ENCODE measurements around the gene COPB2.

COPB2 gene

DNA sequence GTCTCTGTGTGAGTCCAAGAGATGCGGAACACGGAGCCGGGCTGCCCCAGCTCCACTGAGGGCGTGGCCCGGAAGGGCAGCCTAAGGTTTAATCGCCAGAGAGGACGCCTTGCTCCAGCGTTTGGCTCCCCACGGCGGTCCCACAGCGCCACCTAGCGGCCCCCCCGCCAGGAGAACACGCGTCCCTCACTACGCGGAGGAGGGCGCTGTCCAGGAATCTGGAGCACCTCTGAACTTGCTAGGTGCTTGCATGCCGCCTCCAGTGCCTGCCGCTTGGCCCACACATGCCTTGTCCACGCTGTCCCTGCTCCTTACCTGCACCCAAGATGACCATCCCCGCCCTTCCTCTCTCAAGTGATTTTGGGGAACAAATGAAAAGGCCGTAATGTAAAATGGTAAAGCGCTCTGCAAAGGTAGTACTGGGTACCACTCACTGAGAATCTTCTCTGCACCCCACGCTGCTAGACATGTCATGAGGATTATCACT, 60.0 kb downstream of the COPB2 start:
- in situ Hi-C loops (cut with MboI; ENCODE audit: low sequenced_read_pairs) = no loop called here

DNA sequence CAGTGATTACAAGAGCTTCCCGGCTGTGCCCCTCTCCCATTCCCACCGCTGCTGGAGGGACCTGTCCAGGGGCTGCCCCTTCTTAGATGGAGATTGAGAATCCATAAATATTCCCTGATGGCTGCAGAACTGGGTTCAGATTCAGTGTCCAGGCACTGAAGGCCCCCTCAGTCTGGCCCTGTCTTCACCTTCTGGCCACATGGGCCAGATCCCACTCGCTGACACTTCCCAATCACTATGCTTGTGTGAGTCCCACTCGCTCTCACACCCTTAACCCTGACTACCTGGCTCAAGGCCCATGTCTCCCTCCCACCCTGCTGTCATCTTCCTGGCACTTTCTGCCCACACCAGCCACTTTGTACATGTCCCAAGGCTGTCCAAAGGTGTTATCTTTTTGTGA, 61.1 kb downstream of the COPB2 start:
- in situ Hi-C loops (cut with MboI; ENCODE audit: low sequenced_read_pairs) = no loop called here

DNA sequence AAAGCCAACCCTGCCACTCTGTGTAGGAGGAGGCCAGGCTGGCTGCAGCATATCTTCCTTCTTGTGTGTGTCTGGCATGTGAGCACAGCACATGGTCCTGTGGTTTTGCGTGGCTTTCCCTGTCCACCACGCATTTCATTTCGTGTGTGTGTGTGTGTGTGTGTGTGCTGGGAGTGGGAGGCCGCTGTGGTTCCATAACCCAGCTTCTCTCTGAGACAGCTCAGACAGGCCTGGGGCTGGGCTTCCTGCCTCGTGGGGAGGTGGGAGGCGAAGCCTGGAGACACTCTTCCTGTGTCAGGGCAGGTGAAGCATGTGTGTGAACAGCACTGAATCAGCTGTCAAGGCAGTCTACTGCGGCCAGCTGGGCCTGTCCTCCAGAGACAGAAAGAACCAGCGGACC, 61.6 kb downstream of the COPB2 start:
- in situ Hi-C loops (cut with MboI; ENCODE audit: low sequenced_read_pairs) = no loop called here

DNA sequence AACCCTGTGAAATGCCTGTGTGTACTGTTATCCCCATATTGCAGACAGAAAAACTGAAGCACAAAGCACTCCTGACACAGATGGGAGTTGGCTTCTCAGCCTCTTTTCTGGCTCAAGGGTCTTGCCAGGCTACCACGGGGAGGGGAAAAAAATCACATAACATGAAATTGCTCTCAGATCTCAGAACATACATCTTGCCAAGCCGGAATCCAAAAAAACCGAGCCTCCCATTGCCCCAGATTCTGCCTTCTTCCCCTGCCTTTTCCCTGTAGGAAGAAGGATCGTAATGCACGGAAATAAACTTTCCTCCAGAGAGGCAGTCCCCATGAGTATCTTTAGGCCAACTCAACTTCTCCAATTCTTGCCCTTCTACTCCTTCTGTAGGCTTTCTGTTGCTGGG, 62.2 kb downstream of the COPB2 start:
- in situ Hi-C loops (cut with MboI; ENCODE audit: low sequenced_read_pairs) = no loop called here

DNA sequence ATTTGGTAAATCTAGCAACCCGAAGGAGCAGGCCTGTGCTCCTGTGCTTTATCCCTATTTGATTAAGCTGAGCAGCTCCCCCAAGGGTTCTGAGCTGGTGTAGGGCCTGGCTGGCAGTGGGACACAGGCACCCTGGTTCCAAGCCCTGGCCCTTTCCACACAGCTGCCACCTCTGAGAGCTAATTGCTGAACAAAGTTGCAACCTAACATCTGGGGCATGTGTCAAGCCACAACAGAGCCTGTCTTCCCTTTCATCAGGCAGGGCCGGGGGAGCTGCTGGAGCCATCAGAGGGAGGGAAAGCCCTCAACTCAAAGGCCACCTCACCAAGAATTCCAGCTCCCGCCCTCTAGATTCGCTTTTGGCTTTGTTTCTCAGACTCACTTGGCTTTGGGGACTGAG, 62.7 kb downstream of the COPB2 start:
- in situ Hi-C loops (cut with MboI; ENCODE audit: low sequenced_read_pairs) = no loop called here

DNA sequence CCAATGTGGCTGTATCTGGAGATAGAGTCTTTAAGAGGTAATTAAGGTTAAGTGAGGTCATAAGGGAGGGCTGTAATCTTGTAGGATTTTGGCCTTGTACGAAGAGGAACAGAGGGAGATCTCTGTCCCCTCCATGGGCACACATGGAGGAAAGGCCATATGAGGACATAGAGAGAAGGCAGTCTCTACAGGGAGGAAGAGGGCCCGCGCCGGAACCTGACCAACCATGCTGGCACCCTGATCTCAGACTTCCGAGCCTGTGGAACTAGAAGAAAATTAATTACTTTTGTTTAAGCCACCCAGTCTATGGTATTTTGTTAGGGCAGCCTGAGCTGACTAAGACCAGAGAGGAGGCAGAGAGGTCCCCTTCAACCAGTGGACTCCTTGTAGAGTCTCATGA, 63.3 kb downstream of the COPB2 start:
- in situ Hi-C loops (cut with MboI; ENCODE audit: low sequenced_read_pairs) = no loop called here

DNA sequence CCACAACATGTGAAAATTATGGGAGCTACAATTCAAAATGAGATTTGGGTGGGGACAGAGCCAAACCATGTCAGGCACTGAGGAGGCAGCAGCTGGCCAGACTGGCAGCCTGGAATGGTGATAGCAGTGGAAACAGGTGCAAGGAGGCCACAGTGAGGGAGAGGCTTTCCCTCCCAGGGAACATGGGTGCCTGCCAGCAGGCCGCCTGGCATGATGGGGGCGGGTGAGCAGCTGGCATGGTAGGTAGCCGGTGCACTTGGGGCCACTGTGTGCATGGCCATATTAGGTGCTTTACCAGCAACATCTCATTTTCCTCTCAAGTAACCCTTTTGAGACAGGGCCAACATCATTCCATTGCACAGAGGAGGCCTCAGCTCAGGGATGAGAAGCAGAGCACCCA, 63.9 kb downstream of the COPB2 start:
- in situ Hi-C loops (cut with MboI; ENCODE audit: low sequenced_read_pairs) = no loop called here

DNA sequence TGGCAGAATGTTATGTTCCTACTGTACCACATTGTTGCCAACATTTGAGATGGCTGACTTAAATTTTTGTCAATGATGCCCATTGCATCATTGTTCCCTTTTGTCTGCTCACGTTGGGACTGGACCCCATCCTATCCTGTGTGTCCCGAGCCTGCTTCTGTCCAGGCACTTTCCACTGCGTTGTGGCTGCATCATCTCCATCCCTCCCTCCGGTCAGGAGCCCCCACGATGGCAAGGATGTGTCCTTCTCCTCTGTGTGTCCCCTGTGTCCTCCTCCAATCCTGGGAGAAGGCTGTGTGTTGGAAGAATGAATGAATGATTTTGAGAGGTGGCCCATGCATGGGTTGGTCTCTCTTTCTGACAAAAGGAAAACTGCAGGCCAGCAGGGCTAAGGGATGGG, 65.0 kb downstream of the COPB2 start:
- in situ Hi-C loops (cut with MboI; ENCODE audit: low sequenced_read_pairs) = loop anchor here (25.0 kb wide), 1 partner anchor 387 kb away; the partner anchor contains the start of genes FOXL2 and FOXL2NB

DNA sequence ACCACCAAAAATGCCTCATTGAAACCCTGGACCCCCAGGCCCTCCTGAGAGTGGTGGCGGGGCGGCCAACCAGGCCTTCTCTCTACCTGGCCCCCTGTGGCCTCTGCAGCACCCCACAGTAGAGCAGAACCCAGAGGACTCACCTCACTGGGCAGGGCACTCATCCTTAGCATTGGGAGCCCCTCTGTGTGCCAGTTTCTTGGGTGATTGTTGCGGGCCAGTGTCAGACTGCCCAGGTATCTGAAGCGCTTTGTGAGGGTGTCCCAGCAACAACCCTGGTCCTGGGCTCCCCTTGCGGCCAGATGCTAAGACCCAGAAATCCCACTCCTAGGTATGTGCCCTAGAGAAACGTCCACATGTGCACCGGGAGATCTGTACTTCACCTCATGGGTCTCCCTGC, 66.3 kb downstream of the COPB2 start:
- in situ Hi-C loops (cut with MboI; ENCODE audit: low sequenced_read_pairs) = loop anchor here (25.0 kb wide), 1 partner anchor 386 kb away; the partner anchor contains the start of genes FOXL2 and FOXL2NB

DNA sequence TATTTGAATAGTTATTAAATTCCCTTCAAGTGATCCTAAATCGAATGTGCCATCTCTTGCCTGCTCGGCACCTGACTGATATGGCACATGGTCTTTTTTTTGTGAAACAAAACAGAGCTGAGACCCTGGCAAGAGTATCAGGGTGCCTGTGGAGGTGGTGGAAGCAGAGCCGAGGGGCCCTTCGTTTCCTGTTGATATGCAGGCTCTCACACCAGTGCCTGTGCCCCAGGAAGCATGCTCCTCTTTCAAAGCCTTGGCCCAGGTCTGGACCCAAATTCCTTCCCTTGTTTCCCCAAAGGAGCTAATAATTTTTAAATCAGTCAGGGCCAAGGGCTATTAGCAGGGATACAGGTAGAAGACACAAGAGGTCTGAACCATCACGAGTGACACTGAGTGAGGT, 67.1 kb downstream of the COPB2 start:
- in situ Hi-C loops (cut with MboI; ENCODE audit: low sequenced_read_pairs) = loop anchor here (25.0 kb wide), 1 partner anchor 385 kb away; the partner anchor contains the start of genes FOXL2 and FOXL2NB

DNA sequence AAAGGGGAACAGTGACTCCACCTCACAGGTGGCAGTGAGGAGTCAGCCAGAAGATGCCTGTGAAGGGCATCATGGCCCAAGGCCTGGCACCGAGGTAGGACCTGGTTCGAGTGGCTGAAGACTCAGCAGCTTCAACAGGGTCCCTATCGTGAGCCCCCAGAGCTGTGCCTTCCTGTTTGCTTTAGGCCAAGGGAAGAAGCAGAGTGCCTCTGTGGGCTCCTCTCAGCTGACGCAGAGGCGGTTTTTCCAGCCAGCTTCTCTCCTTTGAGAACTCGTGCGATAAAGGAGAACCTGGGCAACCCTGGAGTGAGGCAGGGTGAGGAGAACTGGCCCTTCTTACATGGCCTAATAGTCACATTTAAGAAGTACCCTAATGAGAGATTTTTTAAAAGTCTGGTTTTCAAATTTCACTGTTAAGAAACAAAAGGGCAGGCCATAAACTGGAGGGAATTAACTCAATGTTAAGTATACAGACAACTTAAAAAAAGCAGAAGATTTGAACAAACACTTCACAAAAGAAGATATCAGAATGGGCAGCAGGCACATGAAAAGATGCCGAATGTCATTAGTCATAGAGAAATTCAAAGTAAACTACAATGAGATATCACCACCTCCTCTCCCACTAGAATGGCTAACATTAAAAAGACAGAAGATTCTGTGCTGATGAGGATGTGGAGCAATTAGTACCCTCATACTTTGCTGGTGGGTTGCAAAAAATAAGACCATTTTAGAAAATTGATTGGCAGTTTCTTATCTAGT, 68.7 kb downstream of the COPB2 start:
- in situ Hi-C loops (cut with MboI; ENCODE audit: low sequenced_read_pairs) = loop anchor here (25.0 kb wide), 1 partner anchor 383 kb away; the partner anchor contains the start of genes FOXL2 and FOXL2NB

DNA sequence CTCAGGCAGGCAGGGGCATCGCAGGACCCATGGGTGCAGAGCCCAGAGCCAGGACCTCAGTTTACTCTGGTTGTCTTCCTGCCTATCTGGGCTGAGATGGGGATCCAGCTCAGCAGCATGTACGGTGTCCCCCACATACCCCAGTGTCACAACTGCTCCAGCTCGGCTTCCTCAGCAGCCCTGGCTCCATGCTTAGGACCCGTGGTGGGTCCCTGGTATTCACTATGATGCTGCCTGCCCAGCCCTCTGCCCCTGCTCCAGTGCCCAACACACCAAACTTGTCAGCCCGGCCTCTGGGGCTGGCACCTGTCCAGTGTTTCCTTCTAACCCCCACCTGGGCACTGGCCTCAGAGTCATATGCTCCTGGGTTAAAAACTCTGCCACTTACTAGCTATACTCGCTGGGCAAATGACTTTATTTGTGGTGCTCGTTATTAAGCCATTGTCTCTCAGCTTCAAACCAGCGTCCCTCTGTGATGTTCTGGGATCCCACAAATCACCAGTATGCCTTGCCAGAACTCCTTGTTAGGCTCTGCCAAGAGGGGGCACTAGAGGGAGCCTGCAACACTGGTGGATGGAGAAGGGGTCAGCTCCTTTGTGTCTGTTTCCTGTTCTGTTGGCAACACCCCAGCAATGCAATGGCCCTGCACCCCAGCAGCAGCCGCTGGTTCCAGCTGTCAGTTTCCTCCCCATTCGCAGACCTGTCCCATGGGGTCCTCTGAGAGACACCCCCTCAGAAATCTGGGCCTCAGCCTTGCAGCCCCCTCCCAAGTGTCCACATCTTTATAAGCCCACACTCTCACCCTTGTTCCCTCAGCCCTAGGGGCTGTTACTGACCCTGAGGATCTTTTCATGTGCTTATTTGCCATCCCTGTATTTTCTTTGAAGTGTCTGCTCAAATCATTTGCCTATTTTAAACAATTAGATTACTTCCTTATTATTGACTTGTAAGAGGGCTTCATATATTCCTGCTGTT, 69.7 kb downstream of the COPB2 start:
- in situ Hi-C loops (cut with MboI; ENCODE audit: low sequenced_read_pairs) = loop anchor here (25.0 kb wide), 1 partner anchor 382 kb away; the partner anchor contains the start of genes FOXL2 and FOXL2NB

DNA sequence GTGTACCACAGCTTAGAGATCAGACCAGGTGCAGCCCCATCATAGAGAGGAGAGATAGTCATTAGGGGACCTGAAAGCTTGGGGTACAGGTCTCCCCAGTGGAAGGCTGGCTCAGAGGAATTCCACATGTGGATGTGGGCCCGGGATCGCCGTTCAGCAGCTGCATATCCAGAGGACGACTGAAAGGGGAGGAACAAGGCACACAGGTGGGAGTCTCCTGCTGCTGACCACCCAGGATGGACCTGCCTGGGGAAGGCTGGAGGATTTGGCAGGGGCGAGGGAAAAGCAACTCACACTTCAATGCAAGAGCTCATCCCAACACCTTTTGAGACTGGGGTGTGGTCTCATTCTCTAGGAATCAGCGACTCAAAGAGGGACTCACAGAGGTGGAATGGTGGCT, 70.6 kb downstream of the COPB2 start:
- in situ Hi-C loops (cut with MboI; ENCODE audit: low sequenced_read_pairs) = loop anchor here (25.0 kb wide), 1 partner anchor 382 kb away; the partner anchor contains the start of genes FOXL2 and FOXL2NB

DNA sequence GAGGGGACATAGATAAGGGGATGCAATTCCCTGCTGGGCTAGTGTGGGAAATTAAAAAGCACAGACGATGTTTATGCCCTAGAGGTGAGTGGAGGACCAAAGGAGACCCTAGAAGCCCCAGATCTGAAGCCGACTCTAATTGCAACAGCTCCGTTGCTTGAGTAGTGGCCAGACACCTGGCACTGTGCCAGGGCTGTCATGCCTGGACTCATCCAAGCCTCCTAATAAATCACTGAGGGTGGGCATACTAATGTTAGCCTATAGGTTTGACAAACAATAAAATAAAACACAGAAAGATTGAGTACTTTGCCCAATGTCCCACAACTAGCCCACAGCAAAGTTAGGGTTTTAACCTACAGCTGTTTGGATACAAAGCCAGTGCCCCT, 71.0 kb downstream of the COPB2 start:
- in situ Hi-C loops (cut with MboI; ENCODE audit: low sequenced_read_pairs) = loop anchor here (25.0 kb wide), 1 partner anchor 381 kb away; the partner anchor contains the start of genes FOXL2 and FOXL2NB

DNA sequence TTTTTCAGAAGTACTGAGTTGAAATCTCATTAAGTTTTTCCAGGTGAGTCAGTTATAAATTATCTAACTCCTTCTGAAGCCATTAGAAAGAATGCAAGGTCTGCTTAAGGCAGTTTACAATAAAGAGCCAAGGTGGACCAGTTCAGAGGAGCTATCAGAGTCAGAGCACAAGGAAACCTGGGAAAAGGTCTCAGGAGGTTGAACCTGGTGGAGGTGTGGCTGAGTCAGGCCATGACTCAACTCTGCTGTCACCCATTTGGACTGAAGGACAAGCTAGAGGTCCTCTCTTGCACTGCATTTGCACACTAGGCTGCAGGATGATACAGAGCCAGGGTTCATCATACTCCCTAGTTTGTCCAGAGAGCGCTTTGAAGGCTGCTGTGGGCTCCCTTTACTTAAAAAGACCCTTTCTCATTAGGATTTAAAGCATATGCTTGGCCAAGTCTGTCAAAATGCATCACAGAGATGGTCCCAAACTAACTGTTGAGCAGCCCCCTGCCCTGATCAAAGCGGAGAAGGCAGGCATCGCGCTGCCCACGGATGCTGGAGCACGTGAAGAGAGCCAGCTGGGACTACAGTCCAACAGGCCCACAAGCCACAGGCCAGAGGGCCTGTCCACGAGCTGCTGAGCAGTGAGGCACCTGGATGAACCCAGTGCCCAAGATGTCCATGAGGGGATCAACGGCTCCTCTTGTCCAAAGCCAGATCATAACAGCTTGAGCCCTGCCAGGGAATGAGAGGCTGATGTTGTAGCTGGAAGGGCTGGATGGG, 71.6 kb downstream of the COPB2 start:
- in situ Hi-C loops (cut with MboI; ENCODE audit: low sequenced_read_pairs) = loop anchor here (25.0 kb wide), 1 partner anchor 381 kb away; the partner anchor contains the start of genes FOXL2 and FOXL2NB

DNA sequence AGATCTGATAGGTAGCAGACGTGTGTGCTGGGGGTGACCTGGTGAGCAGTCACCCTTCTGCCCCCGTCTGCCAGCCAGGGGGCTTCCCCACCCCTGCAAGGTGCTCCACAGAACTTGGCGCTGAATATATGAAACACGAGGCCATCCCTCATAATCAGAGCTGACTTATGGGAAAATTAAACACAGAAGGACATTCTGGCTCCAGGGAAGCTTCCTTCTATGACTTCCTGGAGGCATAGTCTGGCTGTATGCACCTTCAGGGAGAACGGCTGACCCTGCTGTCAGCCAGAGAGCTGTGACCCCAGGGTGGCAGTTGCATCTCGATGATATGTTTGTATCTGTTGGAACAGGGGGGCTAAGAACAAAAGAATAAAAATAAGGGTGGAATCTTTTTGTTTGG, 72.2 kb downstream of the COPB2 start:
- in situ Hi-C loops (cut with MboI; ENCODE audit: low sequenced_read_pairs) = loop anchor here (25.0 kb wide), 1 partner anchor 380 kb away; the partner anchor contains the start of genes FOXL2 and FOXL2NB

DNA sequence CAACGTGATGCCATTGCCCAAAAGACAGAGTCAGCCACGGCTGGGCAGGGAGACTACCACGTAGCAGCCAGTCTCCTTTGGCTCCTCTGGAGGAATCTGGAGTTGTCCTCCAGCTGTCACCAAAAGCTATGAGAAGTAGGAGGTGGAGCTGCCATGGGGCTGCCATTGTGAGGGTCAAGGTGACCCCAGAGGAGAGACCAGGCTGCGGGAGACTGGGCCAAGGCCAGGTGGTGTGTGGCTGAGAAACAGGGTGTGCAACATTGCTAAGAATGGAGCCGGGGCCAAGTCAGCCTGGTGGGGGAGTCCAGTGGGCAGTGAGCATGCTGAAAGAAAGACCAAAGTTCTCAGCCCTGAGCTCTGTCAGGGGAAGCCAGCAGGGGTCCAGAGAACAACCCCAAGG, 75.5 kb downstream of the COPB2 start:
- in situ Hi-C loops (cut with MboI; ENCODE audit: low sequenced_read_pairs) = loop anchor here (25.0 kb wide), 1 partner anchor 377 kb away; the partner anchor contains the start of genes FOXL2 and FOXL2NB

DNA sequence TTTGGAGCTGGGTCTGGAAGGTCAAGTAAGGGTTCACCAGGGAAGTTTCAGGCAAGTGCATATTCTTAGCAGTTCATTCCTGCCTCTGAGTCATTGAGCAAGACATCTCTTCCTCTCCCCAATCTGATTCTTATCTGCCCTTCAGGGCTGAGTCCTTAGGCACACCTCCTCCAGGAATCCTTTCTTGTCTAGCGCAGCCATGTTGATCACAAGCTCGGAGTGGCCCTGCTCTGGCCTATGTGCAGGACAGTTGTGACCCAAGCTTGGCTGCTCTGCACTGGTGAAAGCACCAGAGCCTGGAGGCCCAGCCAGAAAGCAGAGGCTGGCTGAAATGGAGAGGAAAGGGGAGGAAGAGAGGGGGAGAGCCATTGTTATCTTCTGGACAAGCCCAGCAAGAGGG, 76.5 kb downstream of the COPB2 start:
- in situ Hi-C loops (cut with MboI; ENCODE audit: low sequenced_read_pairs) = loop anchor here (25.0 kb wide), 1 partner anchor 376 kb away; the partner anchor contains the start of genes FOXL2 and FOXL2NB

DNA sequence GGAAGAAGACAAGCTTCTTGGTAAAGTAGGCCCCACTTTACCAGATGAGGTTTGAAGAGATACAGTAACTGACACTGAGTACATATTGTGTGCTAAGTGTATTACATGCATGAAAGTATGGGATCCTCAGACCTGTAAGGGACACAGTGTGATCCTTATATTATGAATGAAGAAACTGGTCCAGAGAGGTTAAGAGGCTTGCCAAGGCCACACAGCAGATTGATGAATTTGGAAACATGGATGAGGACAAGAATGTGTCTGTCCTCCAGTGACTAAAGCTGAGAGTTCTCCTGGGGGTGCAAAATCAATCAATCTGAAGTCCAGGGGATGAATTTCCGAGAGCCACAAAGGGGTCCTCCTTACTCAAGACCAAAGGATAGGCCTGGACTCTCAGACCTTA, 77.0 kb downstream of the COPB2 start:
- in situ Hi-C loops (cut with MboI; ENCODE audit: low sequenced_read_pairs) = loop anchor here (25.0 kb wide), 1 partner anchor 375 kb away; the partner anchor contains the start of genes FOXL2 and FOXL2NB

DNA sequence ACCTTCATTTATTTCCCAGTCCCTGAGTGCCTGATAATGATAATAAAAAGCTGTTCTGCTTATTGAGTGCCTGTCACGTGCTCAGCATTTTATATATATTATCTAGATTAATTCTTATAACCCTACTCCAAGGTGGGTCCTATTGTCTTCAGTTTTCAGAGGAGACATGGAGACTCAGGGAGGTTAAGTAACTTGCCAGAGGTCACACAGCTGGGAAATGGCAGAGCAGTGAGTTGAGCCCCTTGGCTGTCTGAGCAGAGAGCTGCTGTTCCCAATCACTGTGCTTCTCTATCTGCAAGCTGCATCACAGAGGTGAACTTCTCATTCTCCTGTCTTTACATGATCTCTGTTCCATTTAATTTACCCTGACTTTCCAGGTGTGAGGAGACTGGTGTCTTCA, 77.9 kb downstream of the COPB2 start:
- in situ Hi-C loops (cut with MboI; ENCODE audit: low sequenced_read_pairs) = loop anchor here (25.0 kb wide), 1 partner anchor 374 kb away; the partner anchor contains the start of genes FOXL2 and FOXL2NB

All from HL-60/S4 treated with phorbol 12-myristate 13-acetate at 8.2 ng/mL for 4 days and 3 days (cell line).